BLaER1 (cell line): Measurements from ENCODE around the gene HSPB3.
"Not testable (repeated sequence)": the region's sequence is repeated elsewhere in the genome, so short reads cannot be mapped to it uniquely, and the experiment has no call there.

Experiments
- H3K27ac ChIP-seq: shearing (Covaris generic); formaldehyde crosslinking; 2 replicates; pipeline ENCODE4 v1.8.1; 2022
- H3K27me3 ChIP-seq: shearing (Covaris generic); formaldehyde crosslinking; 2 replicates; pipeline ENCODE4 v1.8.1; 2022
- H3K36me3 ChIP-seq: shearing (Covaris generic); formaldehyde crosslinking; 2 replicates; pipeline ENCODE4 v1.8.1; 2022
- H3K4me1 ChIP-seq: shearing (Covaris generic); formaldehyde crosslinking; 2 replicates; pipeline ENCODE4 v1.8.1; 2022
- H3K4me2 ChIP-seq: shearing (Covaris generic); formaldehyde crosslinking; 2 replicates; pipeline ENCODE4 v1.8.1; 2022
- H3K4me3 ChIP-seq: shearing (Covaris generic); formaldehyde crosslinking; 2 replicates; pipeline ENCODE4 v1.8.1; 2022
- H3K9ac ChIP-seq: shearing (Covaris generic); formaldehyde crosslinking; 2 replicates; pipeline ENCODE4 v1.8.1; 2022
- H3K9me3 ChIP-seq: shearing (Covaris generic); formaldehyde crosslinking; 2 replicates; pipeline ENCODE4 v1.8.1; 2022
- H4K20me1 ChIP-seq: shearing (Covaris generic); formaldehyde crosslinking; 2 replicates; pipeline ENCODE4 v1.8.1; 2022
- Cebpa-rat ChIP-seq: shearing (Covaris generic); IDR thresholded peaks from 2 replicates; pipeline ENCODE4 v1.8.1; 2022

The HSPB3 gene

GRCh38 chr5:54455413-54456157 lies at the start of gene HSPB3:
Gene HSPB3, plus strand, starts transcription at chr5:54455699. Its CDS starts 91 bp downstream, at chr5:54455790.
- Histone ChIP-seq H3K4me2 (no peak within 1 kb of the TSS), H4K20me1 (no peaks in the 10 kb centered on the region), H3K36me3 (no peaks in the 10 kb centered on the region), H3K27ac (no peak within 1 kb of the TSS), H3K4me3 (no peak within 1 kb of the TSS), H3K9ac (no peak within 1 kb of the TSS), H3K4me1 (no peaks in the 10 kb centered on the region), H3K27me3 (no peaks in the 10 kb centered on the region), H3K9me3 (peaks cover 10% of the 10 kb centered on the region)
- no peak for TF ChIP-seq Cebpa-rat

- Histone ChIP-seq H3K27ac (no peak overlapping the region), H4K20me1 (no peaks in the 10 kb centered on the region), H3K4me1 (no peaks in the 10 kb centered on the region), H3K9ac (no peak overlapping the region), H3K36me3 (no peaks in the 10 kb centered on the region), H3K27me3 (no peaks in the 10 kb centered on the region), H3K4me2 (no peak overlapping the region), H3K4me3 (no peak overlapping the region), H3K9me3 (no peaks in the 10 kb centered on the region)
- TF ChIP-seq Cebpa-rat = no peak
These were observed 44.3 kb upstream of the HSPB3 start for GRCh38 chr5:54411176-54411575.

- no peak overlapping the region for H3K4me3 ChIP-seq
- no peaks in the 10 kb centered on the region for H3K4me1 ChIP-seq
- no peak for TF ChIP-seq Cebpa-rat
- H3K4me2 ChIP-seq = no peak overlapping the region
- no peaks in the 10 kb centered on the region for H3K36me3 ChIP-seq
- no peak overlapping the region for H3K27ac ChIP-seq
- no peak overlapping the region for H3K9ac ChIP-seq
- no peaks in the 10 kb centered on the region for H3K27me3 ChIP-seq
- H3K9me3 ChIP-seq = no peaks in the 10 kb centered on the region
- H4K20me1 ChIP-seq = no peaks in the 10 kb centered on the region
These were observed 42.6 kb upstream of the HSPB3 start for GRCh38 chr5:54412913-54413312.

GRCh38 chr5:54415147-54415546 lies 40.4 kb upstream of the HSPB3 start:
- H3K36me3 ChIP-seq = no peaks in the 10 kb centered on the region
- no peaks in the 10 kb centered on the region for H3K9me3 ChIP-seq
- no peak overlapping the region for H3K4me2 ChIP-seq

GRCh38 chr5:54415896-54416601 lies 39.5 kb upstream of the HSPB3 start:
- Histone ChIP-seq H3K4me2 (no peak overlapping the region), H3K36me3 (no peaks in the 10 kb centered on the region), H3K27ac (no peak overlapping the region), H3K27me3 (no peaks in the 10 kb centered on the region), H3K4me1 (no peaks in the 10 kb centered on the region), H4K20me1 (no peaks in the 10 kb centered on the region), H3K4me3 (no peak overlapping the region), H3K9ac (no peak overlapping the region), H3K9me3 (no peaks in the 10 kb centered on the region)
- no peak for TF ChIP-seq Cebpa-rat

More at GRCh38 chr5:54415147-54415546, 40.4 kb upstream of the HSPB3 start:
- Histone ChIP-seq H4K20me1 (no peaks in the 10 kb centered on the region), H3K27ac (no peak overlapping the region), H3K27me3 (no peaks in the 10 kb centered on the region), H3K4me1 (no peaks in the 10 kb centered on the region), H3K4me3 (no peak overlapping the region), H3K9ac (no peak overlapping the region)
- TF ChIP-seq Cebpa-rat = no peak

- not testable (repeated sequence) for H3K27ac ChIP-seq, H3K9me3 ChIP-seq, H3K4me1 ChIP-seq, H3K9ac ChIP-seq, H3K36me3 ChIP-seq, H3K4me2 ChIP-seq, H4K20me1 ChIP-seq, H3K4me3 ChIP-seq, H3K27me3 ChIP-seq
These were observed 35.7 kb upstream of the HSPB3 start for GRCh38 chr5:54419573-54420423.

GRCh38 chr5:54420511-54420910 lies 35.0 kb upstream of the HSPB3 start:
- not testable (repeated sequence) for H3K4me1 ChIP-seq, H3K9ac ChIP-seq, H3K4me2 ChIP-seq, H3K36me3 ChIP-seq, H3K27me3 ChIP-seq, H3K27ac ChIP-seq, H3K9me3 ChIP-seq, H4K20me1 ChIP-seq, H3K4me3 ChIP-seq

GRCh38 chr5:54421976-54422375 lies 33.5 kb upstream of the HSPB3 start:
- Histone ChIP-seq H3K9ac (no peak overlapping the region), H3K4me3 (no peak overlapping the region), H3K9me3 (no peaks in the 10 kb centered on the region), H3K27ac (no peak overlapping the region), H3K27me3 (no peaks in the 10 kb centered on the region), H3K36me3 (no peaks in the 10 kb centered on the region), H4K20me1 (no peaks in the 10 kb centered on the region), H3K4me1 (no peaks in the 10 kb centered on the region), H3K4me2 (no peak overlapping the region)
- no peak for TF ChIP-seq Cebpa-rat

- Histone ChIP-seq H3K4me1 (no peaks in the 10 kb centered on the region), H3K4me3 (no peak overlapping the region), H3K27ac (no peak overlapping the region), H3K9ac (no peak overlapping the region), H4K20me1 (no peaks in the 10 kb centered on the region), H3K36me3 (no peaks in the 10 kb centered on the region), H3K4me2 (no peak overlapping the region), H3K27me3 (no peaks in the 10 kb centered on the region), H3K9me3 (no peaks in the 10 kb centered on the region)
- no peak for TF ChIP-seq Cebpa-rat
These were observed 30.2 kb upstream of the HSPB3 start for GRCh38 chr5:54425258-54425657.

GRCh38 chr5:54426209-54426608 lies 29.3 kb upstream of the HSPB3 start:
- H3K27ac ChIP-seq = no peak overlapping the region
- no peaks in the 10 kb centered on the region for H3K4me1 ChIP-seq
- H3K4me3 ChIP-seq = no peak overlapping the region
- H3K36me3 ChIP-seq = no peaks in the 10 kb centered on the region
- no peaks in the 10 kb centered on the region for H3K9me3 ChIP-seq
- no peaks in the 10 kb centered on the region for H4K20me1 ChIP-seq
- no peaks in the 10 kb centered on the region for H3K27me3 ChIP-seq
- H3K4me2 ChIP-seq = no peak overlapping the region
- no peak for TF ChIP-seq Cebpa-rat
- no peak overlapping the region for H3K9ac ChIP-seq

- not testable (repeated sequence) for H3K27ac ChIP-seq, H3K4me2 ChIP-seq, H3K4me1 ChIP-seq, H4K20me1 ChIP-seq, H3K4me3 ChIP-seq, H3K36me3 ChIP-seq, H3K9ac ChIP-seq, H3K9me3 ChIP-seq, H3K27me3 ChIP-seq
These were observed 20.8 kb upstream of the HSPB3 start for GRCh38 chr5:54434650-54435049.
